ACC112 (cell line): ENCODE results near the gene NME7.

Source experiments
- H2AFZ ChIP-seq: fragments of 200-600 bp; sonication (generic); one replicate; pipeline ENCODE4 v1.6.0; 2017; ENCODE audit warnings: antibody characterized with exemption, low read length; ENCODE audit not compliant: unreplicated experiment
- H3K27ac ChIP-seq: fragments of 200-600 bp; sonication (generic); 2 replicates; pipeline ENCODE4 v1.5.1; 2014; ENCODE audit warnings: low read depth, mild to moderate bottlenecking, antibody characterized with exemption, low read length, moderate library complexity
- H3K27me3 ChIP-seq: fragments of 200-600 bp; sonication (generic); 2 replicates; pipeline ENCODE4 v1.6.1; 2014; ENCODE audit warnings: mild to moderate bottlenecking, antibody characterized with exemption, low read length, moderate library complexity, mixed read lengths; ENCODE audit not compliant: insufficient read depth
- H3K36me3 ChIP-seq: fragments of 200-600 bp; sonication (generic); 2 replicates; pipeline ENCODE4 v1.6.1; 2016; ENCODE audit warnings: mild to moderate bottlenecking, antibody characterized with exemption, low read length, moderate library complexity, mixed read lengths; ENCODE audit not compliant: insufficient read depth
- H3K4me1 ChIP-seq: fragments of 200-600 bp; sonication (generic); one replicate; pipeline ENCODE4 v1.6.1; 2016; ENCODE audit warnings: low read length, mixed read lengths; ENCODE audit not compliant: insufficient read depth, unreplicated experiment, control insufficient read depth
- H3K4me3 ChIP-seq: fragments of 200-600 bp; sonication (generic); 2 replicates; pipeline ENCODE4 v1.5.1; 2014; ENCODE audit warnings: mild to moderate bottlenecking, low read depth, low read length
- H3K79me2 ChIP-seq: fragments of 200-600 bp; sonication (generic); one replicate; pipeline ENCODE4 v1.6.0; 2016; ENCODE audit warnings: low read length; ENCODE audit not compliant: control insufficient read depth, unreplicated experiment, insufficient read depth

NME7 gene

DNA sequence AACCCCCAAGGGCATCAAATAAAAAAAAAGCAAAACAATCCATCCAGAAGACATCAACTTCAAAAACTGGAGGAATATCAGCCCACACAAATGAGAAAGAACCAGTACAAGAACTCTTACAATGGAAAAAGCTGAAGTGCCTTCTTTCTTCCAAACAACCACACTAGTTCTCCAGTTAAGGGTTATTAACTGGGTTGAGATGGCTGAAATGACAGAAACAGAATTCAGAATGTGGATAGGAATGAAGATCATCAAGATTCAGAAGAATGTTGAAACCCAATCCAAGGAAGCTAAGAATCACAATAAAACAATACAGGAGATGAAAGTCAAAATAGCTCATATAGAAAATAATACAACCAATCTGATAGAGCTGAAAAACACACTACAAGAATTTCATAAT is 104.5 kb downstream of the NME7 start:
- Histone ChIP-seq H2AFZ (no peak overlapping the region), H3K4me1 (no peaks in the 10 kb centered on the region), H3K27ac (no peak overlapping the region), H3K27me3 (no peaks in the 10 kb centered on the region), H3K79me2 (no peaks in the 10 kb centered on the region), H3K4me3 (no peak overlapping the region), H3K36me3 (no peaks in the 10 kb centered on the region)

DNA sequence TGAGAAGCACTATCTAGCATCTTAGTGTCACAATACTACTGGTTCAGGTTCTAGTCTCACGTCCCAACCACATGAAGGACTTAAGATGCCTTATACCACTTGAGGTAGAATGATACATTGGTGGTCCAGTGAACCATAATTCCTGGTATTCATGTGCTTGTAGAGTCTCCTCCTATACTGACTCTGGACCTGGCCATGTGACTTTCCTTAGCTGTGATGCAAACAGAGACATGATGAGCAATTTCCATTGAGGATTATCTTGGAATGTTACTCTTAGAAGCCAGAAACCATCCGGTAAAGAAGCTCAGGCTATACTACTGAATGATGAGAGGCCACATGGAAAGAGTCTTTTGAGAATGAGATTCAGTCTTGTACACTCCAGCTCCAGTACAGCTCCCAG is 105.7 kb downstream of the NME7 start:
- Histone ChIP-seq H3K27me3 (no peaks in the 10 kb centered on the region), H3K27ac (no peak overlapping the region), H3K36me3 (no peaks in the 10 kb centered on the region), H3K4me3 (no peak overlapping the region), H2AFZ (no peak overlapping the region), H3K4me1 (no peaks in the 10 kb centered on the region), H3K79me2 (no peaks in the 10 kb centered on the region)

DNA sequence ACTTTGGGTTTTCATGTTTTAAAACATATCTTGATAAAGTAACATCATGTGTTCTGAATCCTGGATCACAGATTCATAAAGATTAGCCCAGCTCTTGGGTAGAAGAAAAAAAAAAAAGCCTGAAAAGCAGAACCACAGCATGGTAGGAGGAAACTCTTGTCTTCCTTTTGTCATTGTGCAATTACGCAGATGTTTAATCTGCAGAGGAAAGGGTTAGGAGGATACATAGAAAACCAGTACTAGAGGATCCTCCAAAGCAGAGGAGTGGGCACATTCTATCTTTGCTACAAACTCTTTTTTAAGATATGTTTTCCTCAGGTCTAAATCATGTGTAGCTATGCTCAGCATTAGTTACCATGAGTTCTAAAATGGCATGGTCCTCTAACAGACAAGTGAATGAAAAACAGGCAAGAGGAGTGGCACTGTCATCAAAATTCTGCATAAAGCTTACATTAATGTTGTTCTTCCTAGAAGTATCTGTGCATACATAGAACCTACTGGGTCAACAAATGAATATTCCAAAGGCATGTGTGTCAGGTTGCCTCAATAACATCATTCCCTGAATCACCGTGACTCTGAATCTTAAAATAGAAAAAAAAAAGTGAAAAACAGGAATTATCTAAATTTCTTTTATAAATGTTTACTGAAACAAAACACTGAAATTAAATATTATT is 107.0 kb downstream of the NME7 start:
- Histone ChIP-seq H3K79me2 (no peaks in the 10 kb centered on the region), H3K4me1 (no peaks in the 10 kb centered on the region), H3K27me3 (no peaks in the 10 kb centered on the region), H3K27ac (no peak overlapping the region), H3K36me3 (no peaks in the 10 kb centered on the region), H3K4me3 (no peak overlapping the region), H2AFZ (no peak overlapping the region)

DNA sequence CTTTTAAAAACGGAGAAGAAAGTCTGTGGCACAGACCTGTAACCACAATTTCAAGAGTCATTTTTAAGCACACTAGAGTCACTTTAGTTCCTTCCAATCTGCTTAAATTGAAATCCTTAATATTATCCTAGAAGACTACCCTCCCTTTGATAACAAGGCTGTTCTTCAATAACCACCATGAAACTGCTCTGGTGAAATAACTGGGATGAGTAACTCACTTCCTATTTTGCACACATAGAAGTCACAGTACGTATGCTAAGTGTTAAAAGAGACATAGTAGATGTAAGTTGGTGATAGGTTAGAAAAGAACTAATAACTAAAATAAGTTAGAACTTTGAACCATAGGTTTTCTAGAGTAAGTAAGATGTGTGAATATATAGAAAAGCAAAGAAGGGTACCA is 107.8 kb downstream of the NME7 start:
- Histone ChIP-seq H3K4me3 (no peak overlapping the region), H2AFZ (no peak overlapping the region), H3K36me3 (no peaks in the 10 kb centered on the region), H3K4me1 (no peaks in the 10 kb centered on the region), H3K27me3 (no peaks in the 10 kb centered on the region), H3K27ac (no peak overlapping the region), H3K79me2 (no peaks in the 10 kb centered on the region)

DNA sequence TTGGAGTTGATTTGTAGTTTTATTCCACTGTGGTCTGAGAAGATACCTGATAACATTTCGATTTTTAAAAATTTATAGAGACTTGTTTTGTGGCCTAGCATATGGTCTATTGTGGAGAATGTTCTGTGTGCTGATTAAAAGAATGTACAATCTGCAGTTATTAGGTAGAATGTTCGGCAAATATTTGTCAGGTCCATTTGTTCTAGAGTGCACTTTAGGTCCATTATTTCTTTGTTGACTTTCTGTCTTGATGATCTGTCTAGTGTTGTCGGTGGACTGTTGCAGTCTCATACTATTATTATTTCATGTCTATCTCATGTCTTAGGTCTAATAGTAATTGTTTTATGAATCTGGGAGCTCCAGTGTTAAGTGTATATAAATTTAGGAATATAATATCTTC is 116.8 kb downstream of the NME7 start:
- no peak overlapping the region for H2AFZ ChIP-seq
- no peaks in the 10 kb centered on the region for H3K27me3 ChIP-seq
- no peak overlapping the region for H3K27ac ChIP-seq

DNA sequence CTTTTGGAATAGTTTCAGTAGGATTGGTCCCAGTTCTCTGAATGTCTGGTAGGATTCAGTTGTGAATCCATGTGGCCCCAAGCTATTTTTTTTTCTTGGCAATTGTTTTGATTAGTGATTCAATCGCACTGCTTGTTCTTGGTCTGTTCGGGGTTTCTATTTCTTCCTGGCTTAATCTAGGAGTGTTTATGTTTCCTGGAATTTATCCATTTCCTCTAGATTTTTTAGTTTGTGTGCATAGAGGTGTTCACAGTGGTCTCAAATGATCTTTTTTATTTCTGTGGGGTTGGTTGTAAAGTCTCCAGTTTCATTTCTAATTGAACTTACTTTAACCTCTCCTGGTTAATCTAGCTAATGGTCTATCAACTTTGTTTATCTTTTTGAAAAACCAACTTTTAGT is 117.6 kb downstream of the NME7 start:
- Histone ChIP-seq H2AFZ (no peak overlapping the region), H3K27me3 (no peaks in the 10 kb centered on the region), H3K79me2 (no peaks in the 10 kb centered on the region), H3K4me3 (no peak overlapping the region), H3K27ac (0 out of 2 replicates have a peak overlapping the region, but pooled peaks have one; percentile 2), H3K4me1 (peaks cover 12% of the 10 kb centered on the region), H3K36me3 (no peaks in the 10 kb centered on the region)

More for the DNA sequence above, 116.8 kb downstream of the NME7 start:
- Histone ChIP-seq H3K36me3 (no peaks in the 10 kb centered on the region), H3K4me3 (no peak overlapping the region), H3K79me2 (no peaks in the 10 kb centered on the region), H3K4me1 (peaks cover 12% of the 10 kb centered on the region)

DNA sequence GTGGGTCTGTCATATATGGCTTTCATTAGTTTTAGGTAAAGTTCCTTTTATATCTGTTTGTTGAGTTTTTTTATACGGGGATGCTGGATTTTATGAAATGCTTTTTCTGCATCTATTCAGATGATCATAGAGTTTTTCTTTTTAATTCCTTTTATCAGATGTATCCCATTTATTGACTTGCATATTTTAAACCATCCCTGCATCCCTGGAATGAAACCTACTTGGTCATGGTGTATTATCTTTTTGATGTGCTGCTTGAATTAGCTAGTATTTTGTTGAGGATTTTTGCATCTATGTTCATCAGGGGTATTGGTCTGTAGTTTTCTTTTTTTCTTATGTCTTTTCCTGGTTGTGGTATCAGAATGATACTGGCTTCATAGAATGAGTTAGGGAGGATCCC is 118.0 kb downstream of the NME7 start:
- H3K4me3 ChIP-seq, result no peak overlapping the region

DNA sequence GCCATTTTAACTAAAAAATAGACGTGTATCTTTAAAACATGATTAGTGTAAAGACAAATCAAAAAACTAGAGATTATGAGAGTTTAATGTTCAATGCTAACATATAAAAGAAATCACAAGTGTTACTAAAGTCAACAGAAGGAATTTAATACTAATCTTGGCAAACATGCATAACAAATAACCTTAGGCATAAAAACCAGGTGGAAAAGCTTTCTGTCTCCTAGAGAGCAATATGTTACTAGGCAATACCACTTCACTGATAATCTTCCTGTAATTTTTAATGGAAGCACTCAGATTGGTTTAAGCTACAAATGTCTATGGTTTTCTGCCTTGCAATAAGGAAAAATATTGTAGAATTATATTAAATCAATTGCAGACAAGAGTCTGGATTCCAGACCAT is 121.9 kb downstream of the NME7 start:
- Histone ChIP-seq H3K4me1 (peaks cover 10% of the 10 kb centered on the region), H3K27ac (no peak overlapping the region), H3K36me3 (no peaks in the 10 kb centered on the region), H3K79me2 (no peaks in the 10 kb centered on the region), H3K27me3 (no peaks in the 10 kb centered on the region), H2AFZ (no peak overlapping the region), H3K4me3 (no peak overlapping the region)

More for the DNA sequence above, 118.0 kb downstream of the NME7 start:
- H3K36me3 ChIP-seq, result no peaks in the 10 kb centered on the region
- peaks cover 12% of the 10 kb centered on the region for H3K4me1 ChIP-seq
- no peaks in the 10 kb centered on the region for H3K27me3 ChIP-seq
- H2AFZ ChIP-seq, result no peak overlapping the region
- no peaks in the 10 kb centered on the region for H3K79me2 ChIP-seq
- H3K27ac ChIP-seq, result 0 out of 2 replicates have a peak overlapping the region, but pooled peaks have one; percentile 2

DNA sequence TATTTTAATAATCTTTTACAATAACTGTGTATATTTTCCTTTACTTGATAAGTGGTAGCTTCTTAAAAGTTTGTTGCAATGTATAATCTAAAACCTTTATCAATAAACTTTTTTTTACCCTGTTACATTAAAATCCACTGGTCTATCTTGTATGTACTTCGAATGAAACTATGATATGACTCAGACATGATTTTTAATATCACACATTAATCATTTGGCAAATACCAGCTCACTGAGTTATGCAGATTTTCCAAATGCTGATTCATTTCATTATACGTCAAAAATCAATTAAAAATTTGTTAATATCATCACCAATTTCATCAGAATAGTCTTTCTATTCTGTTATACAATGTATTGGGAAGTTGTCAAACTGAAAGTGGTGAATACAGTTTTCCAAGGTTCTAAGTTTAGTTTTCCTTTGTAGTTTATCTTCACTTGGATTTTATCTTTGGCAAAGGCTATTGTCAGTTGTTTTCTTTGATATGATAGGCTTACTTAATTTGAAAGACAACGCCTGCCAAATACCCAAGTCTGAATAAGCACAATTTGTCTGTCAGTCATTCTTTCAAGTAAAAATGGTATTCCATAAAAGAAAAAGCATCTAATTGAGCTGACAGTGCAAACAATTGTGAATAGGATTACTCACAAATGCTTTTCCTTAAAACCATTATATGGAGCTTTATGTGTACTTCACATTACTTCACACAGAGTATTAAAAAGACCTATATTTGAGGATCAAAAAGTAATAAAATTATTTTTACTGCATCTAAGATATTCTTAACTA is 127.0 kb downstream of the NME7 start:
- Histone ChIP-seq H3K4me1 (no peaks in the 10 kb centered on the region), H3K79me2 (no peaks in the 10 kb centered on the region), H3K36me3 (no peaks in the 10 kb centered on the region), H2AFZ (peak overlapping the region; percentile 67), H3K27ac (peak overlapping the region; percentile 77), H3K4me3 (peak overlapping the region; percentile 74), H3K27me3 (no peaks in the 10 kb centered on the region)

DNA sequence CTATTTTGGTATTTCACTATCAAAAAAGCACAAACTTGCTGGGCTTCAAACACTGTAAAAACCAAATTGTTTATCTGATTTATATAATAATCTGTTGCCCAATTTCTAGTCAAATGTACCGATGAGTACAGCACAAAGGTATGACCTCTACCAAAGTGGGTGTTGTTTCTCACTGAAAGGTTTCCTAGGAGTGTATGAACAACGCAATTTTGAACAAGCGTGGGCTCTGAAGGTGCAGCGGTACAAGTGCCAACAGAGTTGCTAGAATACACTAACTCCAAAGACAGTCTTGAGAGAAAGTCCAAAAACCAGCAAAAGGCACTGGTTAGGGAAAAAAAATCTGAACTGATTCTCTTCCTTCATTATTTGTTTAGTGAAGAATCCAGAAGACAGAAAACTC is 130.7 kb downstream of the NME7 start:
- Histone ChIP-seq H3K4me1 (no peaks in the 10 kb centered on the region), H3K79me2 (no peaks in the 10 kb centered on the region), H2AFZ (no peak overlapping the region), H3K27me3 (no peaks in the 10 kb centered on the region), H3K27ac (no peak overlapping the region), H3K4me3 (no peak overlapping the region), H3K36me3 (no peaks in the 10 kb centered on the region)

DNA sequence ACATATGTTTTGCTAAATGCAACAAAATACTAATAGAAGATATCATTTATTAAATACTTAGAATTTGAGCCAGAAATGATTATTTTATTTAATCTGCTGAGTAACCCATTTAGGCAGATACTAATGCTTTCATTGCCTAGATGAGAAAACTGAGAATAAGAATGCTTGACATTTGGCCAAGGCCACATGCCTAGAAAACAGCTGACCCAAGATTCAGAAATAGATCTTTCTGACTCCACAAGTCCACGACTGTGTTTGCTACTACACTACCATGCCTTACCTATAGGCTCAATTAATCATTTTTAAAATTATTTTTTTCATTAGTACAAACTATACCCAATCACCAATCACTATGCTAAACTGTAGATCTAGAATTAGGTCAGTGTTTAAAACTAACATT is 131.5 kb downstream of the NME7 start:
- no peaks in the 10 kb centered on the region for H3K27me3 ChIP-seq
- H3K27ac ChIP-seq, result no peak overlapping the region
- no peaks in the 10 kb centered on the region for H3K36me3 ChIP-seq
- no peaks in the 10 kb centered on the region for H3K4me1 ChIP-seq
- no peak overlapping the region for H3K4me3 ChIP-seq
- no peak overlapping the region for H2AFZ ChIP-seq
- H3K79me2 ChIP-seq, result no peaks in the 10 kb centered on the region
